Esophagus muscularis mucosa (tissue), 4 donors: ENCODE data around the gene ARHGEF12.

ENCODE experiments used
- CTCF ChIP-seq, 3 experiments: fragments of 200-600 bp in 2 of 3; fragments of 450-650 bp in 1 of 3; sonication (generic) in 2 of 3; IDR thresholded peaks; one replicate each; pipeline ENCODE4 v1.5.1; 2017 to 2019; ENCODE audit warnings: antibody characterized with exemption in 3 of 3, mild to moderate bottlenecking in 2 of 3, moderate library complexity in 1 of 3
- EP300 ChIP-seq: sonication (generic); formaldehyde crosslinking; IDR thresholded peaks from one replicate; pipeline ENCODE4 v1.6.1; 2017; ENCODE audit warnings: antibody characterized with exemption
- POLR2A ChIP-seq: fragments of 450-650 bp; IDR thresholded peaks from one replicate; pipeline ENCODE4 v1.6.1; 2017; ENCODE audit warnings: antibody characterized with exemption, moderate library complexity, mild to moderate bottlenecking, low read depth
- POLR2AphosphoS5 ChIP-seq, 2 donors: sonication (generic); formaldehyde crosslinking; IDR thresholded peaks; one replicate each; pipeline ENCODE4 v1.6.1; 2017; ENCODE audit warnings: antibody characterized with exemption in 2 of 2

- TF ChIP-seq CTCF (IDR thresholded peaks at IDR 0.05), result no peak
- TF ChIP-seq POLR2A, result no peak
- TF ChIP-seq POLR2AphosphoS5 (IDR thresholded peaks at IDR 0.05), result no peak
- TF ChIP-seq EP300, result no peak
Observed at GRCh38 chr11:120513436-120514315, 177.5 kb downstream of the ARHGEF12 start.
